GM12878 (cell line): ENCODE measurements around the gene SLC2A1. TPM values are rescaled to one million over a fixed set of nuclear protein-coding genes. Genes with fewer than 3 reads are reported as not detected.

Experiments used
- ASH2L ChIP-seq: fragments of 300-600, 200-600 bp; sonication (generic); IDR thresholded peaks from 2 replicates; pipeline ENCODE4 v1.6.1; 2017; ENCODE audit warnings: low read depth, mild to moderate bottlenecking, borderline replicate concordance
- BCL11A ChIP-seq: IDR thresholded peaks from 2 replicates; pipeline ENCODE4 v1.6.1; 2011; ENCODE audit warnings: low read depth, low read length
- BMI1 ChIP-seq: fragments of 450-650 bp; IDR thresholded peaks from 2 replicates; pipeline ENCODE4 v1.6.1; 2016; ENCODE audit warnings: mild to moderate bottlenecking, moderate library complexity, borderline replicate concordance
- CREB1 ChIP-seq: IDR thresholded peaks from 2 replicates; pipeline ENCODE4 v1.6.1; 2012; ENCODE audit warnings: low read depth, mild to moderate bottlenecking, inconsistent platforms
- DPF2 ChIP-seq: fragments of 450-650 bp; IDR thresholded peaks from 2 replicates; pipeline ENCODE4 v1.6.1; 2017; ENCODE audit warnings: mild to moderate bottlenecking
- EED ChIP-seq: sonication (generic); IDR thresholded peaks from 2 replicates; pipeline ENCODE4 v1.6.1; 2016; ENCODE audit warnings: antibody characterized with exemption, low read depth
- ELK1 ChIP-seq: IDR thresholded peaks from 2 replicates; pipeline ENCODE4 v1.6.1; 2012; ENCODE audit warnings: low read depth, low read length, improper control_type of control experiment
- HDAC2 ChIP-seq: fragments of 200-600 bp; sonication (generic); IDR thresholded peaks from 2 replicates; pipeline ENCODE4 v1.6.1; 2017
- HDAC6 ChIP-seq: fragments of 200-600 bp; sonication (generic); IDR thresholded peaks from one replicate; pipeline ENCODE4 v1.8.0; 2017; ENCODE audit warnings: antibody characterized with exemption; ENCODE audit not compliant: unreplicated experiment
- IKZF1 ChIP-seq: fragments of 450-650 bp; conservative IDR thresholded peaks from 2 replicates; pipeline ENCODE4 v1.6.1; 2017; ENCODE audit warnings: antibody characterized with exemption, mild to moderate bottlenecking
- JUND ChIP-seq: IDR thresholded peaks from 2 replicates; pipeline ENCODE4 v1.6.1; 2012; ENCODE audit warnings: low read depth, mild to moderate bottlenecking, low read length, improper control_type of control experiment, moderate library complexity
- KLF5 ChIP-seq: fragments of 450-650 bp; IDR thresholded peaks from 2 replicates; pipeline ENCODE4 v1.6.1; 2014; ENCODE audit warnings: mild to moderate bottlenecking; ENCODE audit not compliant: partially characterized antibody
- MTA3 ChIP-seq: IDR thresholded peaks from 2 replicates; pipeline ENCODE4 v1.6.1; 2012; ENCODE audit warnings: low read length, inconsistent platforms, borderline replicate concordance
- MYB ChIP-seq: fragments of 150-350 bp; IDR thresholded peaks from 2 replicates; pipeline ENCODE4 v1.6.1; 2014; ENCODE audit warnings: mild to moderate bottlenecking, low read depth, low read length, borderline replicate concordance
- NBN ChIP-seq: fragments of 450-650 bp; IDR thresholded peaks from 2 replicates; pipeline ENCODE4 v1.6.1; 2016
- NFYA ChIP-seq: IDR thresholded peaks from 2 replicates; pipeline ENCODE4 v1.6.1; 2011; ENCODE audit warnings: low read depth, mild to moderate bottlenecking, low read length, improper control_type of control experiment, borderline replicate concordance
- NR2C1 ChIP-seq: fragments of 450-650 bp; IDR thresholded peaks from 2 replicates; pipeline ENCODE4 v1.6.1; 2017; ENCODE audit warnings: antibody characterized with exemption, mild to moderate bottlenecking, moderate library complexity
- NRF1 ChIP-seq: conservative IDR thresholded peaks from 2 replicates; pipeline ENCODE4 v1.6.1; 2011; ENCODE audit warnings: mild to moderate bottlenecking, low read depth, low read length, improper control_type of control experiment
- POLR2AphosphoS5 ChIP-seq: IDR thresholded peaks from 2 replicates; pipeline ENCODE4 v1.6.1; 2011; ENCODE audit warnings: mild to moderate bottlenecking, low read length, inconsistent platforms
- POU2F2 ChIP-seq: IDR thresholded peaks from 3 replicates; pipeline ENCODE4 v1.6.1; 2011; ENCODE audit warnings: low read depth, mild to moderate bottlenecking, low read length, borderline replicate concordance
- RCOR1 ChIP-seq: conservative IDR thresholded peaks from 2 replicates; pipeline ENCODE4 v1.6.1; 2012; ENCODE audit warnings: low read depth, low read length, improper control_type of control experiment
- SMARCA5 ChIP-seq: fragments of 450-650 bp; IDR thresholded peaks from 2 replicates; pipeline ENCODE4 v1.6.1; 2017; ENCODE audit warnings: mild to moderate bottlenecking
- STAT3 ChIP-seq: IDR thresholded peaks from 2 replicates; pipeline ENCODE4 v1.6.1; 2011; ENCODE audit warnings: low read depth, low read length, improper control_type of control experiment
- TAF1 ChIP-seq: IDR thresholded peaks from 2 replicates; pipeline ENCODE4 v1.6.1; 2011; ENCODE audit warnings: mild to moderate bottlenecking, low read depth, low read length, borderline replicate concordance
- ZBED1 ChIP-seq: IDR thresholded peaks from 2 replicates; pipeline ENCODE4 v1.6.1; 2016; ENCODE audit warnings: borderline replicate concordance
- ZNF622 ChIP-seq: fragments of 450-650 bp; IDR thresholded peaks from 2 replicates; pipeline ENCODE4 v1.6.1; 2017; ENCODE audit warnings: mild to moderate bottlenecking, inconsistent platforms
- ZZZ3 ChIP-seq: IDR thresholded peaks from 2 replicates; pipeline ENCODE4 v1.6.1; 2011; ENCODE audit warnings: low read depth; ENCODE audit not compliant: control insufficient read depth, insufficient read length
- polyA plus RNA-seq, 11 experiments: library from polyadenylated mRNA; depleted of rRNA in 4 of 11; unstranded in 6 of 11; stranded (reverse) in 5 of 11; fragments of >200 nt; fragmentation: Nextera tagmentation in 4 of 11; fragmentation: Illumina TruSeq in 1 of 11; extraction: Ambion mirVana in 4 of 11; extraction: Trizol in 1 of 11; gene quantifications; 1 replicate in 1 of 11; 2 replicates in 10 of 11; pipeline versions ENCODE4 v1.2.1 to v1.2.3, GENCODE V29; 2011 to 2016; ENCODE audit warnings: inconsistent platforms in 2 of 11, missing spikeins in 2 of 11, low read depth in 1 of 11
- total RNA-seq, 4 experiments: library from RNA; depleted of rRNA in 3 of 4; stranded (reverse); fragments of >200 nt in 3 of 4; fragmentation: Illumina TruSeq in 1 of 4; extraction: Trizol in 1 of 4; gene quantifications; 2 replicates each; pipeline versions ENCODE4 v1.2.1 to v1.2.3, GENCODE V29; 2013 to 2021
- TF ChIP-seq, protein P1 (sequence below): fragments of 450-650 bp; IDR thresholded peaks from 2 replicates; pipeline ENCODE4 v1.6.1; 2016; ENCODE audit warnings: mild to moderate bottlenecking
- TF ChIP-seq, protein P2 (sequence below): IDR thresholded peaks from 2 replicates; pipeline ENCODE4 v1.6.1; 2012; ENCODE audit warnings: mild to moderate bottlenecking, low read depth, low read length

The SLC2A1 gene
- total and polyA plus RNA-seq, 10 of the 15 experiments (the other 5 are each of a cell fraction or from before 2014, with no cell fraction given): 5.7 to 66.0 (median 44.2) TPM

DNA sequence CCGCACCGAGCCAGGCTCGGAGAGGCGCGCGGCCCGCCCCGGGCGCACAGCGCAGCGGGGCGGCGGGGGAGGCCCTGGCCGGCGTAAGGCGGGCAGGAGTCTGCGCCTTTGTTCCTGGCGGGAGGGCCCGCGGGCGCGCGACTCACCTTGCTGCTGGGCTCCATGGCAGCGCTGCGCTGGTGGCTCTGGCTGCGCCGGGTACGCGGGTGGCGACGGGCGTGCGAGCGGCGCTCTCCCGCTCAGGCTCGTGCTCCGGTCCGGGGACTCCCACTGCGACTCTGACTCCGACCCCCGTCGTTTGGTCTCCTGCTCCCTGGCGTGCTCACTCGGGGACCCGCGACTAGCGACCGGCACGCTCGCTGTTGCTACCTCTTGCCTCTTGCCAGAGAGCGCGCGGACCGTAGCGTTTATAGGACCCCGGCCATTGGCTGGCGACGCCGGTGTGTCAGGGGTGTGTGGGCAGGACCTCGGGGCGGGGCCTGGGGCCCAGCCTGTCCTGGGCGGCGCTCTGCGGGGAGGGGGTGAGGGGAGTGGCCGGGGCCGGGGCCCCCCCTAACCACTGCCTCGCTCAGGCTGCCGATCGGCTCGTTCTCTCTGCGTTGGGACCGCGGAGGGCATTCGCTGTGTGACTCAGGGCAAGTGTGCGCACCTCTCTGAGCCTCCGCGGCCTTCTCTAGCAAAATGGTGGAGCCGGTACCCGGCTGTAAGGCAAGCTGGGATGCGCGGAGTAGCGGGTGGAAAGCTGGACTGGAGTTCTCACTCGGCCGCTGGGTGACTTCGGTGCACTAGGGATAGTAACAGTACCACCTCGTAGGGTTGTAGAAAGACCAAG is at the start of gene SLC2A1 (continued):
- TF ChIP-seq, protein P1, sequence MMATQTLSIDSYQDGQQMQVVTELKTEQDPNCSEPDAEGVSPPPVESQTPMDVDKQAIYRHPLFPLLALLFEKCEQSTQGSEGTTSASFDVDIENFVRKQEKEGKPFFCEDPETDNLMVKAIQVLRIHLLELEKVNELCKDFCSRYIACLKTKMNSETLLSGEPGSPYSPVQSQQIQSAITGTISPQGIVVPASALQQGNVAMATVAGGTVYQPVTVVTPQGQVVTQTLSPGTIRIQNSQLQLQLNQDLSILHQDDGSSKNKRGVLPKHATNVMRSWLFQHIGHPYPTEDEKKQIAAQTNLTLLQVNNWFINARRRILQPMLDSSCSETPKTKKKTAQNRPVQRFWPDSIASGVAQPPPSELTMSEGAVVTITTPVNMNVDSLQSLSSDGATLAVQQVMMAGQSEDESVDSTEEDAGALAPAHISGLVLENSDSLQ: no peak
- TF ChIP-seq DPF2: peak; percentile 56
- no peak for TF ChIP-seq BCL11A
- TF ChIP-seq ASH2L: no peak
- TF ChIP-seq POU2F2: peak; percentile 84; the same call in 2 of the 3 replicates
- no peak for TF ChIP-seq MYB
- peak; percentile 80 for TF ChIP-seq CREB1
- TF ChIP-seq ZZZ3: no peak
- no peak for TF ChIP-seq ZNF622
- TF ChIP-seq, protein P2, sequence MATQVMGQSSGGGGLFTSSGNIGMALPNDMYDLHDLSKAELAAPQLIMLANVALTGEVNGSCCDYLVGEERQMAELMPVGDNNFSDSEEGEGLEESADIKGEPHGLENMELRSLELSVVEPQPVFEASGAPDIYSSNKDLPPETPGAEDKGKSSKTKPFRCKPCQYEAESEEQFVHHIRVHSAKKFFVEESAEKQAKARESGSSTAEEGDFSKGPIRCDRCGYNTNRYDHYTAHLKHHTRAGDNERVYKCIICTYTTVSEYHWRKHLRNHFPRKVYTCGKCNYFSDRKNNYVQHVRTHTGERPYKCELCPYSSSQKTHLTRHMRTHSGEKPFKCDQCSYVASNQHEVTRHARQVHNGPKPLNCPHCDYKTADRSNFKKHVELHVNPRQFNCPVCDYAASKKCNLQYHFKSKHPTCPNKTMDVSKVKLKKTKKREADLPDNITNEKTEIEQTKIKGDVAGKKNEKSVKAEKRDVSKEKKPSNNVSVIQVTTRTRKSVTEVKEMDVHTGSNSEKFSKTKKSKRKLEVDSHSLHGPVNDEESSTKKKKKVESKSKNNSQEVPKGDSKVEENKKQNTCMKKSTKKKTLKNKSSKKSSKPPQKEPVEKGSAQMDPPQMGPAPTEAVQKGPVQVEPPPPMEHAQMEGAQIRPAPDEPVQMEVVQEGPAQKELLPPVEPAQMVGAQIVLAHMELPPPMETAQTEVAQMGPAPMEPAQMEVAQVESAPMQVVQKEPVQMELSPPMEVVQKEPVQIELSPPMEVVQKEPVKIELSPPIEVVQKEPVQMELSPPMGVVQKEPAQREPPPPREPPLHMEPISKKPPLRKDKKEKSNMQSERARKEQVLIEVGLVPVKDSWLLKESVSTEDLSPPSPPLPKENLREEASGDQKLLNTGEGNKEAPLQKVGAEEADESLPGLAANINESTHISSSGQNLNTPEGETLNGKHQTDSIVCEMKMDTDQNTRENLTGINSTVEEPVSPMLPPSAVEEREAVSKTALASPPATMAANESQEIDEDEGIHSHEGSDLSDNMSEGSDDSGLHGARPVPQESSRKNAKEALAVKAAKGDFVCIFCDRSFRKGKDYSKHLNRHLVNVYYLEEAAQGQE: 0 out of 2 replicates have a peak, but pooled peaks have one; percentile 15
- TF ChIP-seq NFYA: no peak
- TF ChIP-seq JUND: no peak
- TF ChIP-seq ELK1: no peak
- TF ChIP-seq MTA3: no peak
- TF ChIP-seq NR2C1: no peak
- TF ChIP-seq NBN: peak; percentile 72; the same call in 1 of the 2 replicates
- no peak; the same call in 1 of the 2 replicates for TF ChIP-seq IKZF1
- peak; percentile 97 for TF ChIP-seq TAF1
- peak; percentile 98 for TF ChIP-seq POLR2AphosphoS5
- no peak for TF ChIP-seq RCOR1
- no peak for TF ChIP-seq ZBED1
- TF ChIP-seq STAT3: no peak
- no peak for TF ChIP-seq HDAC2
- TF ChIP-seq BMI1: no peak
- TF ChIP-seq NRF1: no peak; the same call in 1 of the 2 replicates
- TF ChIP-seq SMARCA5: peak; percentile 100
- no peak for TF ChIP-seq KLF5
- TF ChIP-seq EED: no peak
- peak; percentile 64 for TF ChIP-seq HDAC6
